Measurements from ENCODE around the gene ZKSCAN3.
"Not testable (repeated sequence)": the region's sequence is repeated elsewhere in the genome, so short reads cannot be mapped to it uniquely, and the experiment has no call there.

The ZKSCAN3 gene

DNA sequence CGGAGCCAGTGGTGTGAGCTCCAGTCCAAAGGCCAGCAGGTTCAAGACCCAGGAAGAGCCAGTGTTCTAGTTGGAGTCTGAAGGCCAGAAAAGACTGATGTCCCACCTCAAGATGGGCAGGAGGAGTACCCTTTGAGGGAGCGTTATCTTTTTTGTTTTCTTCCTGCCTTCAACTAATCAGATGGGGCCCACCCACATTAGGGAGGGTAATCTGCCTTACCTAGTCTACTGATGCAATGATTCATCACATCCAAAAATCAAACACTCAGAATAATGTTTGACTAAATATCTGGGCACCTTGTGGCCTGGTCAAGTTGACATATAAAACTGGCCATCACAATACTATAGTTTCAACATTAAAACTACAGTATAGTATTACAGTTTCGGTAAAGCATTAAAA lies 19.7 kb downstream of the ZKSCAN3 start:
- H3K4me3 ChIP-seq (ENCODE audit: low read depth, low read length) = no peak overlapping the region
- no peak for DNase-seq (ENCODE audit: low read depth)

DNA sequence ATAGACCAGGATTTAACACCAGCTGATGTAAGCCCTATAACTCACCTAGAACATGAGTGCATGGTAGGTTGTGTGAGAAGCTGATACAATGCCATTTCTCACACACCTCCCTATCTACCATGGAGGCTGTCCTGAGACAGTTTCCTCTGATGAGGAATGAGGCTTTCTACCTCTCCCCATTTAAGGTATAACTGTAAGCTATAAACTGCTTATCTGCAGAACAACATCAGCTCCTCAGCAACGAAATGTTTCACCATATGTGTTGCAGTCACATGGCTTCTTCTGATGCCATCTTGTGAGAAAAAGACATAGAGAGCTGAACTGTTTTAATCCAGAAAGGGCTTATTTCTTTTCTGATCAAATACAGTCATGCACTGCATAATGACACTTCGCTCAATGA lies 20.7 kb downstream of the ZKSCAN3 start:
- H3K4me3 ChIP-seq (ENCODE audit: low read depth, low read length) = no peak overlapping the region
- DNase-seq (ENCODE audit: low read depth) = no peak

DNA sequence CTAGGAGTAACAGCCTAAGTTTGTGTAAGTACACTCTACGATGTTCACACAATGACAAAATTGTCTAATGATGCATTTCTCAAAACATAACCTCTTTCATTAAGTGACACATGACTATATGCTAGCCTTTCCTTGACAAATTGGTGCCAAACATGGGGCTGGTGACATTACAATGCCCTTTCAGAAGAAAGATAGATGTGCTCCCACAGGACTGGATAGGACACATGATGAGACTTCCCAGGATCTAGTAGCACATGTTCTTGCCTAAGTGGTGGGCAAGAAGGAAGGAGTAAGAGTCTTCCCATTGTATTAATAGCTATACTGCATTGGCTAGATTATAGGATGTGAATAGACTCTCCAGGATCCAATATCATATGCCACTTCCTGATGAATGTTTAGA lies 21.5 kb downstream of the ZKSCAN3 start:
- no peak overlapping the region for H3K4me3 ChIP-seq (ENCODE audit: low read depth, low read length)
- no peak for DNase-seq (ENCODE audit: low read depth)

DNA sequence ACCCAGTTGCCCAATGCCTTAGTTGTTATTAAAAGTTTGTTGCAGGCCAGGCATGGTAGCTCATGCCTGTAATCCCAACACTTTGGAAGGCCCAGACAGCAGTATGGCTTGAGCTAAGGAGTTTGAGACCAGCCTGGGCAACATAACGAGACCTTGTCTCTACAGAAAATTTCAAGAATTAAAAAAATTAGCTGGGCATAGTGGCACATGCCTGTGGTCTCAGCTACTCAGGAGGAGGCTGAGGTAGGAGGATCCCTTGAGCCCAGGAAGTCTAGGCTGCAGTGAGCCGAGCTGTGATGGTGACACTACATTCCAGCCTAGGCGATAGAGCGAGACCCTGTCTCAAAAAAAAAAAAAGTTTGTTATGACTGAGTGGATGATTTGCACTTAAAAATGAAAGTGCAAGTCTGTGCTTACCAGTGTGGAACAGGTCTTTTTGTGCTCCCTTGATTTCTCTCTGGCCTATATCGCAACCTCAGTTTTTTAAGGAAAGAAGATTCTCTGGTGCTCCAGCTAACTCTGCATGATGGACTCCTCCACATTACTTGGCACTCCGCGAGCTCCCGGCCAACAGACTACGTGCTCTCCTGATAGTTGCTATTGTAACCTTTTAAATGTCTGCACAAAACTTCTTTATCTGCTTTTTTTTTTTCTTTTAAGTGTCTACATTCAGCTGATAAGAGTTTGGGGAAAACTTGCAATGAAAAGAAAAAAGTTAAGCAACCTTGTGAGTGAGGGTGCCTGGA lies 22.1 kb downstream of the ZKSCAN3 start:
- no peak overlapping the region for H3K4me3 ChIP-seq (ENCODE audit: low read depth, low read length)
- DNase-seq (ENCODE audit: low read depth) = no peak

DNA sequence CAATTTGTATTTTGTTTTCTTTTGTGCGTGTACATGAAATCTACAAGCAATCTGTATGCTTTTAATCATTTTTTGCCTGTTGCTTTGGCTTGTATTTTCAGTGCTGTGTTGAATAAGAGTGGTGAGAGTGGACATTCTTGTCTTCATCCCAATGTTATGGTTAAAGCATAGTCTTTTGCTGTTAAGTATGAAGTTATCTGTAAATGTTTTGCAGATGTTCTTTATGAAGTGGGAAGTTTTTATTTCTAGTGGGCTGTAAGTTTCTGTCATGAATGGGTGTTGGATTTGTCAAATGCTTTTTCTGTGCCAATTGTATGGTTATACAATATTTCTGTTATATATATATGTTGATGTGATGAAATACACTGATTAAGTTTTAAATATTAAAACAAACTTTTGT lies 24.2 kb downstream of the ZKSCAN3 start:
- no peak for DNase-seq (ENCODE audit: low read depth)

DNA sequence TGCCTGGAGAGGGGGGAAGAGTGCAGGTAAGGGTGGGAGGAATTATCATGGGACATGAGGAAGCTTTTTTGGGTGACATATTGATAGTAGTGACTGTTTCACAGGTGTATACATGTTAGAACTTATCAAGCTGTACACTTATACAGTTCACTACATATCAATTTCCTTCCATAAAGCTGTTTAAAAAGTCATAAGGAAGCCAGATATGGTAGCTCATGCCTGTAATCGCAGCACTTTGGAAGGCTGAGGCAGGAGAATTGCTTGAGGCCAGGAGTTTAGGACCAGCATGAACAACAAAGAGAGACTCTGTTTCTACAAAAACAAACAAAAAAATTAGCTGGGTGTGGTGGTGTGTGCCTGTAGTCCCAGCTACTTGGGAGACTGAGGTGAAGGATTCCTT lies 28.1 kb downstream of the ZKSCAN3 start:
- H3K4me3 ChIP-seq (ENCODE audit: low read depth, low read length) = no peak overlapping the region
- DNase-seq (ENCODE audit: low read depth) = no peak

More for the DNA sequence above, 24.2 kb downstream of the ZKSCAN3 start:
- no peak overlapping the region for H3K4me3 ChIP-seq (ENCODE audit: low read depth, low read length)

DNA sequence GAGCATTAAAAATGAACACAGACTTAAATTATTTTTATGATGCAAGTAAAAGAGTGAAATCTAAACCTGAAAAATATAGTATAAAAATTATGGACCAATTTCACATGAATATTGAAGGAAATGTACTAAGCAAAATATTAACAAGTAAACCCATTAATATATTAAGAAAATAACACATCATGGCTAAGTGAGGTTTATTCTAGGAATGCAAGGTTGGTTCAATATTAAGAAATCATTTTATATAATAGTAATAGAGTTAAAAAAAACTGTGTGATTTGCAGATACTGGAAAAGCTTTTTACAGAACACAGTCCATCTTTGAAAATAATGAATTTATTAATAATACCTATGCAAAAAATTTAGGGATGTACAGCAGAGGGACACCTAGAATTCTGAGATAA lies 28.9 kb downstream of the ZKSCAN3 start:
- no peak for DNase-seq (ENCODE audit: low read depth)
- no peak overlapping the region for H3K4me3 ChIP-seq (ENCODE audit: low read depth, low read length)

DNA sequence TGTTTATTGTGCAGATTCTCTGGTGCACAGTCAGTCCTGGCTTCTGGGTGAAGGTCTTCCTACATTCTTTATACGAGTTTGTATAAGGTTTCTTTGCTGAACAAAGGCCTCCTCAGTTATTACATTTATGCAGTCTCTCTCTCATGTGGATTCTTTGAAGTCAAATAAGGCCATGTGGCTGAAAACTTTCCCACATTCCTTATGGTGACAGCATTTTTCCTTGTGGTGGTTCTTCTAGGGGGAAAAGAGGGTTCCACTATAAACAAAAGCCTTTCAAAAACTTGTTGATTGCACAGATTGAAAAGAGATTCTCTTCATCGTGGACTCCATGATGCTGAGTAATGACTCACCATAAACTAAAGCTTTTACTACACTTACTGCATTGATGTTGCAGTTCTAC lies 30.6 kb downstream of the ZKSCAN3 start:
- DNase-seq (ENCODE audit: low read depth) = no peak
- H3K4me3 ChIP-seq (ENCODE audit: low read depth, low read length) = no peak overlapping the region

DNA sequence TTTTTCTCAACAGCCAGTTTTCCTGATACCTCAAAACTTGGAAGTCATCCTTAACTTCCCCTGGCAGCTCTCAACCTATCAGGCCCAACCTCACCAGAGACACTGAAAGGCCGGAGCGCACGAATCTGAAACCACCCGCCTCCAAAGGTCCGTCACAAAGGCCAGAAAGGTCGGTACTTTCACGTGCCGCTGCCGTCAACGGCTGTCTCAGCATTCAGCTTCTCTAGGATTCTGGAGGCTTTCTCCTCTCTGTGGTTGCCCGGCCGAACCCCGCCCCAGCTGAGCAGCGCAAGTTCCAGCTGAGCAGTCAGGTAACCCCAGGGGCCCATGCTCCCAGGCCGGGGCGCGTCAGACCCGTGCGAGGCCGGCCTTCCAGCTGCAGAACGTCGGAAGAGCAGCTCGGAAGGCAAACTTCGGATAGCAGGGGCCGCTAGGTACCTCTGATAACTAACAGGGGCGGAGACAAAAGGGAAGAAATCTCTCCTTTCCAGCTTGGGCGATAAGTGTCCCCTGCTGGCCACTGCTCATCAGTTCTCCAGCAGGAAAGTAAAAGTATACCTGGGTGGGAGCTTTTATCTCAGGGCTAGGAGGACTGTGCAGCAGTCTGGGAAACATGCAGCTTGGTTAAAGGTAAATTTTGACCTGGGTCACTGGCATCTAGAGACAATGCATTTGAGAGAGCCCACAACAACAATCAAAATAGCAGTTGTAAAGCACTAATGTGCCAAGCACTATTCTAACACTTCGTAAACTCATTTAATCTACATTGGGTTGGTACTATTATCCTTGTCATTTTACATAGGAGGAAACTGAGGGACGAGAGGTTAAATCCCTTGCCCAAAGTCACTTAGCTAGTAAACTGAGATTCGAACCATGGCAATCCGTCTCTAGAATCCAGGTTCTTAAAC lies 33.7 kb downstream of the ZKSCAN3 start:
- peak; percentile 55 for DNase-seq (ENCODE audit: low read depth)
- peak overlapping the region; percentile 54 for H3K4me3 ChIP-seq (ENCODE audit: low read depth, low read length)

DNA sequence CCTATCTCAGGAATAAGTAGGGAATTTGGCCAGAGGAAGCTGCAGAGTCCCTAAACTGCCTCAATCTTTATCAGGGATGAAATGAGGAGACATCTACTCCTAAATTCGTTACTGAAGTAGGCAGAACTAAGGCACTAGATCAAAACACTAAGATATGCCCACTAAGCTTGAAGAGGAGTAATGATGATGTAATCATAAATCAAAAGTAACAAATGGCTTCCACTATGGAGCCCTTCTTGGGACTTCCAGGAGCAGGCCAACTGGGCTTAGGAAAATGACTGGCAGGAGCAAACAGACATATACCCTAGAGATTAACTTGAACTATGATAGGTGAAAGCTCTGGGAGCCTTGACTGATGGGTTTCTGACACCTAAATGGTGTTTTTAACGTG lies 34.4 kb downstream of the ZKSCAN3 start:
- no peak overlapping the region for H3K4me3 ChIP-seq (ENCODE audit: low read depth, low read length)
- no peak for DNase-seq (ENCODE audit: low read depth)

DNA sequence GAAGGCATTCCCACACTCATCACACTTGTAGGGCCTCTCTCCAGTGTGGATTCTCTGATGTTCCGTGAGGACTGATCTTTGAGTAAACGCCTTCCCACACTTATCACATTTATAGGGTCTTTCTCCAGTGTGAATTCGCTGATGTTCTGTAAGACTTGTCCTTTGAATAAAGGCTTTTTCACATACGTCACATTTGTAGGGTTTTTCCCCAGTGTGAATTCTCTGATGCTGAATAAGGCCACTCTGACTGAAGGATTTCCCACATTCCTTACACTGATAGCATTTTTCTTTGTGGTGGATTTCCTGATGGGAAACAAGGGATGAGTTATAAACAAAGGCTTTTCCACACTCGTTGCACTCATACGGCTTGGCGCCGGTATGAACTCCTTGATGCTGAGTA lies 40.9 kb downstream of the ZKSCAN3 start:
- H3K4me3 ChIP-seq (ENCODE audit: low read depth, low read length) = no peak overlapping the region
- no peak for DNase-seq (ENCODE audit: low read depth)

DNA sequence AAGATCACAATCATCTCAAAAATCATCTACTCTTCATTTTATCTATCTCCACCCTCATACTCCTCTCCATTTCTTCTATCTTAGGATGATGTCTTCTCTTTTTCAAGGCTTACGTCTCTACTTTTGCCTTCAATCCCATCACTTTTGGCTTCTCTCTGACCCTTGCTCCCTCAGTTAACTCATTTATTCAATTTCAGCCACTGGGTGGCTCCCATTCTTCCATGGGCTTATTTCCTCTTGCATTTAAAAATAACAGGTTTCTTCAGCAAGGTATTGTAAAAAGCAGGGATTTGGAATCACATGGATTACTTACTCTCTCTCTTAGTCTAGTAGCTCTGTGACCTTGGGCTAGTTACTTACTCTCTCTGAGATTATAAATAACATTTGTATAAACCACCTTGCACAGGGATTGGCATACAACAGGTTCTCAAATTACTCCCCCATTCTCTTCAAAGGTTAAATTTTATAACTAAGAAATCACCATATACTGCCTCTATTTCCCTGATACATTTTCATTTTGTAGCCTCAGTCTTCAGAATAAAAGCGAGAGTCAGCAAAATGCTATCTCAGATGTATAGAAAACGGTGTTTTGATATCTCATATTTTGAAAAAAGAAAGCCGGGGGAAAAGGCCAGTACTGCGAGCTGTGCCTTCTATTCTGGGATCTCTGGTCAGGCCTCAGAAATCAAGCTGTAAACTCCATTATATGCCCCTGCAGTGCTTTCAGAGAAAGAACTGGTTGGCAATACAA lies 44.3 kb downstream of the ZKSCAN3 start:
- no peak for DNase-seq (ENCODE audit: low read depth)
- no peak overlapping the region for H3K4me3 ChIP-seq (ENCODE audit: low read depth, low read length)

DNA sequence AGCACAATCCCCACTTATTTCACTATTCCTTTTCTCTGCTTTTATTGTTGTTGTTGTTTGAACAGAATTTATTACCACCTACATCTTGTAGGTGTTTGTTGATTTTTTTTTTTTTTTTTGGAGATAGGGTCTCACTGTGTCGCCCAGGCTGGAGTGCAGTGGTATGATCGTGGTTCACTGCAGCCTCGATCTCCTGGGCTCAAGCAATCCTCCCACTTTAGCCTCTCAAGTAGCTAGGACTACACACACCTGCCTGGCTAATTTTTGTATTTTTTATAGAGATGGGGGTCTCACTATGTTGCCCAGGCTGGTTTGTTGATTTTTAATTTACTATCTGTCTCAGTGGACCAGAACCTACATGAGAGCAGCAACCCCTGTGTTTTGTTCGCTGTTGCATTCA lies 46.2 kb downstream of the ZKSCAN3 start:
- no peak for DNase-seq (ENCODE audit: low read depth)
- no peak overlapping the region for H3K4me3 ChIP-seq (ENCODE audit: low read depth, low read length)

DNA sequence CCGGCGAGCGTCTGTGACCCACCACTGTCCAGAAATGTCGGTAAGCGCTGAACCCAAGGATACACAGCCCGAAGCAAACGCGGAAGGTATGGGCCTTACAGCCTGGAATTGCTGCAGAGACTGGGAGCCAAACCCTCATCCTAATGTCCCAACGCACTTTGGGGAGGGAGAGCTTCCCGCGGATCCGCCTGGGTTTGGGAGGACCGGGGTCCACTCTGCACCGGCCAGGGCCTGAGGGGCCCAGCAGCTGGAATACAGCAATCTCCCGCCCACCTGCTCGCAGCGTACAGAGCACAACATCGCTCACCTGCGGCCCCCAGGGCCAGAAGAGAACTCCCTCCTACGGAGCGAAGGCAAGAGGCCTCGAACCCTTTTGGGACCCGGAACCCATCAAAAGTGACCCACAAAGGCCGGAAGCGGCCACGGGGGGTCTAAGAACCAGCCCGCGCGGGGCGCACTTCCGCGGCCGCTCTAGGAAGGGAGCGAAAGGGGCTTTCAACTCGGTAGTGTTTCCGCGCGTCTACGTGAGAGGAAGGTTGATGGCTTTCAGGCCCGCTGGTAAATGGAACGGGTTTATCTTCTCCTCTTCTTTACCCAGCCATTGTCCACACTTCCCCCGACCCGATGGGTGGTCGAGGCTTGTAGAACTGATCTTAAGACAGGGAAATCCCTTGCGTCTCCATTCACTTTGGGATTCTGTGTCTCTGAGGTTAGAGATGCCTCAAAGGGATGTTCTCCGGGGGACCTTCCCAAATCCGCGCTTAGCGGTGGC lies 49.8 kb downstream of the ZKSCAN3 start, which contains the start of gene ZSCAN12:
ZSCAN12 (minus strand) TSS at position 398 of the 772 bp plus-strand sequence. CDS start 1,342 bp downstream, outside the sequence.
- peak; percentile 66 for DNase-seq (ENCODE audit: low read depth)
- H3K4me3 ChIP-seq (ENCODE audit: low read depth, low read length) = peak within 1 kb of the TSS; percentile 91

DNA sequence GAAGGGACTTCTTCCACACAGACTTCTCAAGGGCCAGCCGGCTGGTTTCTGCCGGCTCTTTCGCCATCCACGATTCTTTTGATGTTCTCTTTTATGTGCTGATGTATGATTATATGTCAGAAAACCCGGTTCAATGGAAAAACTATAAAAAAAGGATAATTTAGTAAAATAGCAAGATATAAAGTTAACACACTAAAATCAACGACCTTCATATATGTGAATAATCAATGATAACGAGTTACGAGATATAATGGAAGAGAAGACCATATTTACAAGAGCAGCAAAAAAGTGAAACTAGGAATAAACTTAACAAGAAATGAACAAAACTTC lies 50.3 kb downstream of the ZKSCAN3 start:
- peak overlapping the region; percentile 91 for H3K4me3 ChIP-seq (ENCODE audit: low read depth, low read length)
- no peak for DNase-seq (ENCODE audit: low read depth)

DNA sequence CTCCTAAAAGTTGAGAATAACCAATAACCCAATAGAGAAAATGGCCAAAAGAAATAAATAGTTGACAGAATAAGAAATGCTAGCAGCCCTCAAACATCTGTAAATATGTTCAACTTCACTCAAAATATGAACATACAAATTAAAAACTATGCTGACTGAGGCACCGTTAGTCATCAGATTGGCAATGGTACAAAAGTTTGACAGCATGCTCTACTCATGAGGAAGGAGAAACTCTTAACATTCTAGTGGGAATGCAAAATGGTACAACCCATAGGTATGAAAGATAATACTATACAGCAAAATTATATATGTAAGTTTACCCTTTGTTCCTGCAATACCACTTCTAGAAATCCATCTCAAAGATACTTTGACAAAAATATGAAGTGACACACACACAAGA lies 51.4 kb downstream of the ZKSCAN3 start:
- no peak for DNase-seq (ENCODE audit: low read depth)
- H3K4me3 ChIP-seq (ENCODE audit: low read depth, low read length) = no peak overlapping the region

DNA sequence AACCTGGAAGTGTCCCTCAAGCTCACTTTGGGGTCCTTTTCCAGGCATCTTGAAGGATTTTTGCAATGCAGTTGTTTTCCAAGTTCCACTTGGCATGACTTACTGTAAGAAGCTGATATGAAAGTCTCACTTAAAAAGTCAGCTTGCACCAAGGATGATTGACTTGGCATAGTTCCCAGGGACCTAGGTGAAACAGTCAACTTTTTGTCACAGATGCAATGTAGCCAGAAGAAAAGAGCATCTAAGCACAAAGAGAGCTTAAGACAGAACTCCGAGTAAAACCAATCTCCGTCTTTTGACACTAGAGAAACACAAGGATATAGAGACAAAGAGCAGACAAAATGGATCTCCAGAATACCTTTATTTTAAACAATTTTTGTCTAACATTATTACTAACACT lies 52.5 kb downstream of the ZKSCAN3 start:
- no peak overlapping the region for H3K4me3 ChIP-seq (ENCODE audit: low read depth, low read length)
- DNase-seq (ENCODE audit: low read depth) = no peak

DNA sequence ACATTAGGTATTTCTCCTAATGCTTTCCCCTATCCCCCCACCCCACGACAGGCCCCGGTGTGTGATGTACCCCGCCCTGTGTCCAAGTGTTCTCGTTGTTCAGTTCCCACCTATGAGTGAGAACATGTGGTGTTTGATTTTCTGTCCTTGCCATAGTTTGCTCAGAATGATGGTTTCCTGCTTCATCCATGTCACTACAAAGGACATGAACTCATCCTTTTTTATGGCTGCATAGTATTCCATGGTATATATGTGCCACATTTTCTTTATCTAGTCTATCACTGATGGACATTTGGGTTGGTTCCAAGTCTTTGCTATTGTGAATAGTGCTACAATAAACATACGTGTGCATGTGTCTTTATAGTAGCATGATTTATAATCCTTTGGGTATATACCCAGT lies 54.2 kb downstream of the ZKSCAN3 start:
- not testable (repeated sequence) for DNase-seq (ENCODE audit: low read depth); H3K4me3 ChIP-seq (ENCODE audit: low read depth, low read length)

DNA sequence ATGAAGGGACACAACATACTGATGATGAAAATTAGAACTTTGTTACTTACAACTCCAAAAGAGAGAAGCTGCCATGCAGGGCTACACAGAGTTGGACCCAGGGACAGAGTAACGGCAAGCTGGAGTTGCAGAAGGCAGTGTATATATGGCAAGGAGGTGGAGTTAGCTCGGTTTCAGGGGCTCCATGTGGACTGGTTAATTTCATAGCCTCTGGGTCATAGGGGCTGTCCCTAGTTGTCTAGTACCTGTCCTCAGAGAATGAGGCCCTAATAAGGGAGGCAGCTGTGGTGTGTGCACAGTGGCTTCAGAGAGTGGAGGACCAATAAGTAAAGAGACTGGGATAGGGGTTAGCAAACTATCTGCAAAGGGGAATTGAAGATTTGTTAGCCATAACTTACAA lies 57.7 kb downstream of the ZKSCAN3 start:
- DNase-seq (ENCODE audit: low read depth) = no peak
- H3K4me3 ChIP-seq (ENCODE audit: low read depth, low read length) = no peak overlapping the region

All from skeletal muscle cell (primary cell).